KG1 (cell line): ENCODE results near the gene ALDH3B2.
"Not testable (repeated sequence)": the region's sequence is repeated elsewhere in the genome, so short reads cannot be mapped to it uniquely, and the experiment has no call there.

ENCODE experiments used
- DNase-seq: peaks from one replicate; lab custom pipeline; 2025; lab: John Stamatoyannopoulos, UW

The ALDH3B2 gene

GRCh38 chr11:67629386-67630227 is 44.8 kb downstream of the ALDH3B2 start, which contains the start of gene NUDT8:
TSS of gene NUDT8 (minus strand) at chr11:67629937. CDS start at chr11:67629911, 26 bp downstream.
- peak; percentile 86 for DNase-seq

GRCh38 chr11:67628710-67629385 is 45.6 kb downstream of the ALDH3B2 start:
- no peak for DNase-seq

GRCh38 chr11:67627812-67628624 is 46.4 kb downstream of the ALDH3B2 start:
- no peak for DNase-seq

GRCh38 chr11:67627441-67627811 is 47.0 kb downstream of the ALDH3B2 start:
- no peak for DNase-seq

GRCh38 chr11:67626970-67627369 is 47.5 kb downstream of the ALDH3B2 start:
- no peak for DNase-seq

- not testable (repeated sequence) for DNase-seq
These were observed 48.1 kb downstream of the ALDH3B2 start for GRCh38 chr11:67626131-67626833.

GRCh38 chr11:67623795-67624194 is 50.6 kb downstream of the ALDH3B2 start:
- not testable (repeated sequence) for DNase-seq

GRCh38 chr11:67622905-67623304 is 51.5 kb downstream of the ALDH3B2 start:
- not testable (repeated sequence) for DNase-seq

GRCh38 chr11:67621928-67622327 is 52.5 kb downstream of the ALDH3B2 start:
- DNase-seq: not testable (repeated sequence)

- not testable (repeated sequence) for DNase-seq
These were observed 53.8 kb downstream of the ALDH3B2 start for GRCh38 chr11:67620621-67621020.

GRCh38 chr11:67619683-67620618 is 54.5 kb downstream of the ALDH3B2 start:
- not testable (repeated sequence) for DNase-seq

- not testable (repeated sequence) for DNase-seq
These were observed 55.3 kb downstream of the ALDH3B2 start for GRCh38 chr11:67618901-67619659.

GRCh38 chr11:67617243-67617953 is 57.0 kb downstream of the ALDH3B2 start:
- no peak for DNase-seq

- no peak for DNase-seq
These were observed 57.8 kb downstream of the ALDH3B2 start for GRCh38 chr11:67616431-67617242.

- no peak for DNase-seq
These were observed 58.5 kb downstream of the ALDH3B2 start for GRCh38 chr11:67615728-67616430.

GRCh38 chr11:67614730-67615714 is 59.4 kb downstream of the ALDH3B2 start:
- DNase-seq: no peak
